Measurements from ENCODE around the gene KIF27. TPM values are rescaled to one million over a fixed set of nuclear protein-coding genes. Genes with fewer than 3 reads are reported as not detected.

The KIF27 gene
- total RNA-seq, 1 donor from 2014 or later: 1.9 TPM

DNA sequence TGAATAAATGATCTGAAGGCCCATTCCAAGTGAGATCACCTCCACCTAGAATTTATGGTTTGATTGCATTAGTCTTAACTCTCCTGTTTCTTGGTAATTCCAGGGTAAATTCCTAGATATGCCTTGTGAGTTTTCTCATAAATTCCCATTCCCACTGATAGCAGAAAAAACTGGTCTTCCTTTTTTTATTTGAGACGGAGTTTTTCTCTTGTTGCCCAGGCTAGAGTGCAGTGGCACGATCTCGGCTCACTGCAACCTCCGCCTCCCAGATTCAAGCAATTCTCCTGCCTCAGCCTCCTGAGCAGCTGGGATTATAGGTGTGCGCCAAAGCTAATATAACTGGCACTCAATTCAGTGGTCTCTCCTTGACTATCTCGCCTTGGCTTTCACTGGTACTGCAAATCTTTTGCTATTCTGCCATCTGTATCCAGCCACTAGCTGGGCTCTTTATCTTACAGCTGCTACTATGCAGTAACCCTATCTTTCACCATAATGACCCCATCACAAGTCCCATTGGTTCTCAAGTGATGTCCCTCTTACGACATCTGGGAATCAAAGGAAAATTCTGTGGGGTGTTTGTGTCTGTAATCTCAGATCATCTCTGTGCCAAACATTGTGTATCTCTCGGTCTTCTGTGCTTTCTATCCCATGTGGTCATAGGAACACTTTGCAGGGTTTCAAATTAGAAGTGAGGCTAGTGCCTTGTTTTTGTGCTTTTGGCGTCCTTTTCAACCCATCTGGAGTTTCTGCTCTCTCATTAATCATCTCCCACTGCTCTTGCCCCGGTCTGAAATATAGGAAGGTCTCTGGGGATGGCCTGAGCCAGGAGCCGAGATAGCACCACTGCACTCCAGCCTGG lies 44.3 kb upstream of the KIF27 start:
- H3K36me3 ChIP-seq: peaks cover 27 to 42% of the 10 kb centered on the region in 2 donors
- H3K9me3 ChIP-seq: no peaks in the 10 kb centered on the region
- intact Hi-C loops (cut with DNase I): no loop called here
- no peak overlapping the region for H3K4me3 ChIP-seq
- TF ChIP-seq, protein P1, sequence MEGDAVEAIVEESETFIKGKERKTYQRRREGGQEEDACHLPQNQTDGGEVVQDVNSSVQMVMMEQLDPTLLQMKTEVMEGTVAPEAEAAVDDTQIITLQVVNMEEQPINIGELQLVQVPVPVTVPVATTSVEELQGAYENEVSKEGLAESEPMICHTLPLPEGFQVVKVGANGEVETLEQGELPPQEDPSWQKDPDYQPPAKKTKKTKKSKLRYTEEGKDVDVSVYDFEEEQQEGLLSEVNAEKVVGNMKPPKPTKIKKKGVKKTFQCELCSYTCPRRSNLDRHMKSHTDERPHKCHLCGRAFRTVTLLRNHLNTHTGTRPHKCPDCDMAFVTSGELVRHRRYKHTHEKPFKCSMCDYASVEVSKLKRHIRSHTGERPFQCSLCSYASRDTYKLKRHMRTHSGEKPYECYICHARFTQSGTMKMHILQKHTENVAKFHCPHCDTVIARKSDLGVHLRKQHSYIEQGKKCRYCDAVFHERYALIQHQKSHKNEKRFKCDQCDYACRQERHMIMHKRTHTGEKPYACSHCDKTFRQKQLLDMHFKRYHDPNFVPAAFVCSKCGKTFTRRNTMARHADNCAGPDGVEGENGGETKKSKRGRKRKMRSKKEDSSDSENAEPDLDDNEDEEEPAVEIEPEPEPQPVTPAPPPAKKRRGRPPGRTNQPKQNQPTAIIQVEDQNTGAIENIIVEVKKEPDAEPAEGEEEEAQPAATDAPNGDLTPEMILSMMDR (IDR thresholded peaks at IDR 0.05): no peak
- DNase-seq (ENCODE audit: low spot score in 2 of 2): no peak
- no peaks in the 10 kb centered on the region for H3K27me3 ChIP-seq
- peaks cover 0 to 2% of the 10 kb centered on the region in 2 donors for H3K4me1 ChIP-seq
- H3K27ac ChIP-seq: no peak overlapping the region

DNA sequence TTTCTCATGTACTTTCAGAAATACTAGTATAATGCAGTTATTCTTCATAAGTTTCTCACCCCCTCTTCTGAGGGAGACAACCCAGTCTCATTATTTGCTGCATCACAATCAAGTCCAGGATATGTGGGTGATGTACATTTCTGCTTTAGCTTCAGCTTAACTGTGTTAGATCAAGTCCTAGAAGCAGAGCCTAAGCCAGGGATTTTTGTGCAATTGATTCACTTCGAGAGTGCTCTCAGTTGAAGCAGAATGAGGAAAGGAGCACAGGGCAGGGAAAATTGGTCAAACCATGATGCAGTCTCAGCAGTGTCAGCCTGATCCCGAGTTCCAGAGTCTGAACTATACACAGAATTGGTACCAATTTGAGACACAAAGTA lies 43.7 kb upstream of the KIF27 start:
- Histone ChIP-seq H3K9me3 (no peaks in the 10 kb centered on the region), H3K4me1 (peaks cover 0 to 2% of the 10 kb centered on the region in 2 donors), H3K36me3 (peaks cover 21 to 36% of the 10 kb centered on the region in 2 donors), H3K27ac (no peak overlapping the region), H3K27me3 (no peaks in the 10 kb centered on the region), H3K4me3 (no peak overlapping the region)
- intact Hi-C loops (cut with DNase I): no loop called here
- DNase-seq (ENCODE audit: low spot score in 2 of 2): no peak
- TF ChIP-seq, protein P1 (IDR thresholded peaks at IDR 0.05): no peak

DNA sequence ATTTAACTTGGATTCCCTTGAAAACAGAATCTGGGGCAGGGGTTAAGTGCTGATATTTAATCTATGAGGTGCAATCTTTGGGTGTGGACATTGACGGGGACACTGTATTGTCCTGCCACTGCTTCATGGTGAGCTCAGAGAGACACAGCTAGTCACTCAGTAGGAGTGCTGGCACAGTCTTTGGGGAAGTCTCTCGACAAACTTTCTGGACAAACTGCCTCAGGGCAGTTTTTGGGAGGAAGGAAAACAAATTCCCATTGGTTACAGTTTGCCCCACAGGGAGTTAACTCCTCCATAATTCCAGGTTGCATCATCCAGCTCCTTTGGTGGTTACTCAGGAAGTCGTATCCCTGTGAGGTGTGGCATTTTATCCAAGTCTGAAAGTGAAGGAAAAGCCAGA lies 40.9 kb upstream of the KIF27 start:
- TF ChIP-seq, protein P1 (IDR thresholded peaks at IDR 0.05): no peak
- Histone ChIP-seq H3K36me3 (peaks cover 9 to 10% of the 10 kb centered on the region in 2 donors), H3K27me3 (no peaks in the 10 kb centered on the region), H3K4me1 (no peaks in the 10 kb centered on the region), H3K9me3 (no peaks in the 10 kb centered on the region), H3K4me3 (no peak overlapping the region), H3K27ac (no peak overlapping the region)
- intact Hi-C loops (cut with DNase I): no loop called here
- no peak for DNase-seq (ENCODE audit: low spot score in 2 of 2)

DNA sequence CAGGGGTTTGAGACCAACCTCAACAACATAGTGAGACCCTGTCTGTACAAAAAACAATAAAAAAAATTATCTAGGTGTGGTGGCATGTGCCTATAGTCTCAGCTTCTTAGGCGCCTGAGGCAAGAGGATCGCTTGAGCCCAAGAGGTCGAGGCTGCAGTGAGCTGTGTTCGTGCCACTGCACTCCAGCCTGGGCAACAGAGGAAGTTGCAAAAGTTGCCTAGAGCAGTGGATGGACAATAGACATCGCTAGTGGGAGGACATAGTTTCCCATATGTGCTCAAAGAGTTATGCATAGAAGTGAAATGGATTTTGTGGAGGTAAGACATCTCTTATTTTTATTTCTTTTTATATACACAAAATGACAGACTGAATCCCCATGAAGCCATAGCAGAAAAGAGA lies 39.8 kb upstream of the KIF27 start:
- DNase-seq (ENCODE audit: low spot score in 2 of 2): no peak
- Histone ChIP-seq H3K27ac (no peak overlapping the region), H3K9me3 (no peaks in the 10 kb centered on the region), H3K4me1 (no peaks in the 10 kb centered on the region), H3K36me3 (no peaks in the 10 kb centered on the region), H3K27me3 (no peaks in the 10 kb centered on the region), H3K4me3 (no peak overlapping the region)
- TF ChIP-seq, protein P1 (IDR thresholded peaks at IDR 0.05): no peak
- intact Hi-C loops (cut with DNase I): no loop called here

DNA sequence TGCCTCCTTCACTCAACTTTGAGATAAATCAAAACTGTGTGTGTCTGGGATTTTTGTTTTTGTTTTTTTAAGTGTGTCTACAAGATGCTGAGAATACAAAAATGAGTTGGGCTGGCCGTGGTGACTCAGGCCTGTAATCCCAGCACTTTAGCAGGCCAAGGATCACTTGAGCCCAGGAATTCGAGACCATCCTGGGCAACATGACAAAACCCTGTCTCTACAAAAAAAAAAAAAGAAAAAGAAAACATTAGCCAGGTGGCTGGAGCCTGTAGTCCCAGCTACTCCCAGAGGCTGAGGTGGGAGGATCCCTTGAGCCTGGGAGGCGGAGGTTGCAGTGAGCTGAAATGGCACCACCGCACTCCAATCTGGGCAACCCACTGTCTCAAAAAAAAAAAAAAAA lies 37.8 kb upstream of the KIF27 start:
- Histone ChIP-seq H3K9me3 (no peaks in the 10 kb centered on the region), H3K4me3 (no peak overlapping the region), H3K27ac (no peak overlapping the region), H3K4me1 (peaks cover 0 to 4% of the 10 kb centered on the region in 2 donors), H3K27me3 (no peaks in the 10 kb centered on the region), H3K36me3 (peaks cover 0 to 4% of the 10 kb centered on the region in 2 donors)
- TF ChIP-seq, protein P1 (IDR thresholded peaks at IDR 0.05): no peak
- intact Hi-C loops (cut with DNase I): no loop called here
- DNase-seq (ENCODE audit: low spot score in 2 of 2): no peak
